Left cardiac atrium (tissue), 4 donors: ENCODE data around the gene NADK2. TPM values are rescaled to one million over a fixed set of nuclear protein-coding genes. Genes with fewer than 3 reads are reported as not detected.
"Not testable (repeated sequence)": the region's sequence is repeated elsewhere in the genome, so short reads cannot be mapped to it uniquely, and the experiment has no call there.

Experiments used
- ATAC-seq, 2 donors: fragments of 200-7000 bp; cut with Tn5 transposase; one replicate each; pipeline ENCODE4 v1.9.1; 2020; ENCODE audit warnings: mild to moderate bottlenecking in 2 of 2, moderate library complexity in 2 of 2
- DNase-seq: peaks from one replicate; pipeline ENCODE4 v3.0.0-alpha.2; 2020
- intact Hi-C, 2 donors: fragments of 100-400 bp; cut with DNase I; formaldehyde crosslinking; loops; one replicate each; pipeline versions ENCODE4 v1.14.1 to v1.15.1; 2022 to 2023
- long read RNA-seq: library from polyadenylated mRNA; unstranded; transcript quantifications from one replicate; pipeline ENCODE4 v2.0.0, GENCODE V29; 2021
- total RNA-seq, 2 donors: library from RNA; stranded (reverse); fragmentation: NEBNext Ultra II Directional; extraction: Animal tissue kit (Norgen Biotek cat#: 25700); gene quantifications; one replicate each; pipeline ENCODE4 v1.2.1, GENCODE V29; 2021
- donor health status: DM: no; HTN: yes; CAD: no.
- donor health status: DM: no; HTN: yes; CAD: no; lungs with severe emphysema.
- donor health status: DM: yes; HTN: yes; CAD: no.
- donor health status: Dilated cardiomyopathy.

NADK2 gene, protein sequence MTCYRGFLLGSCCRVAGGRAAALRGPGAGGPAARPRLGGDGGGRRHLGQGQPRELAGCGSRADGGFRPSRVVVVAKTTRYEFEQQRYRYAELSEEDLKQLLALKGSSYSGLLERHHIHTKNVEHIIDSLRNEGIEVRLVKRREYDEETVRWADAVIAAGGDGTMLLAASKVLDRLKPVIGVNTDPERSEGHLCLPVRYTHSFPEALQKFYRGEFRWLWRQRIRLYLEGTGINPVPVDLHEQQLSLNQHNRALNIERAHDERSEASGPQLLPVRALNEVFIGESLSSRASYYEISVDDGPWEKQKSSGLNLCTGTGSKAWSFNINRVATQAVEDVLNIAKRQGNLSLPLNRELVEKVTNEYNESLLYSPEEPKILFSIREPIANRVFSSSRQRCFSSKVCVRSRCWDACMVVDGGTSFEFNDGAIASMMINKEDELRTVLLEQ
- 10 to 100 TPM; 27.7 to 31.6 TPM for total RNA-seq
- long read RNA-seq, partial matches to known transcripts = 1 of 8 reads
- long read RNA-seq, other reads (novel, unspliced or antisense) = 4 of 8 reads

DNA sequence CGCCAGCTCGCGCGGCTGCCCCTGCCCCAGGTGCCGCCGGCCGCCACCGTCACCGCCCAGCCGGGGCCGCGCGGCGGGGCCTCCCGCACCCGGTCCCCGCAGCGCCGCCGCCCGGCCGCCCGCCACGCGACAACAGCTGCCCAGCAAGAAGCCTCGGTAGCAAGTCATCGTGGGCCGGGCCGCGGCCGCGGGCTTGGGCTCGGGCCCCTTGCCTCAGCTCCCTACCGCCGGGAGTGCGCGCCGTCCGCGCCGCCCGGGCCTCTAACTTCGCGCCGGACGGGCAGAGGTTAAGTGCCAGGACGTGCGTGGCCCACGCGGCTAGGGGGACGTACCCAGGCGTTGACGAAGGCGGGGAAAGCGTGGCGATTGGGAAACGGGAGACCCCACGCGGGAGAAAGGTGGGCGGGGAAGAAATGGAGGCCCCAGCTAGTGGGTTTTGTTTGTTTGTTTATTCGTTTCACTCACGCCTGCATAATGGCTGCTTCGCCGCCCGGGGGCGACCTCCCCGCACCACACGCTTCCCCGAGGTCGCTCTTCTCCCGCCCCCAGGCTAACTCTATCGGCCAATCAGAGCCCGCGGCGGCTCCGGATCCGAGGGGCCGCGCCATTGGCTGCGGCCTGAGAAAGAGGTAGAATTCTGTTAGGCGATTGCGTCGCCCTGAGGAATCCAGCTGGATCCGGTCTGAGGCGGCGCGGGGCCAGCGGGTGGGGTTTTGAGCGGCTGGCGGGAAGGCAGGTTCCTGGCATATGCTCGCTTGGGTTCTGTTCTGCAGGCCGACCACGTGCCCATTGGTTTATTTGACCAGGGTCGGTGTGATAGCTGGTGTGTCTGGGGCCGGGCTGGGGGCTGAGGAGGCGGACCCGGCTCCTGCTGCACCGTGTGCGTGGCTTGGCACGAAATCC lies at the start of gene NADK2:
TSS of gene NADK2 (minus strand) at position 295 of the 903 bp plus-strand sequence. CDS start at position 168, 127 bp downstream.
- ATAC-seq (peak; percentile 93 to 96), DNase-seq (peak; percentile 96)
- intact Hi-C loops = loop anchor here in 1 of 2 donors (10.0 kb wide), 1 partner anchor 63 kb away; the partner anchor contains the start of gene RANBP3L

DNA sequence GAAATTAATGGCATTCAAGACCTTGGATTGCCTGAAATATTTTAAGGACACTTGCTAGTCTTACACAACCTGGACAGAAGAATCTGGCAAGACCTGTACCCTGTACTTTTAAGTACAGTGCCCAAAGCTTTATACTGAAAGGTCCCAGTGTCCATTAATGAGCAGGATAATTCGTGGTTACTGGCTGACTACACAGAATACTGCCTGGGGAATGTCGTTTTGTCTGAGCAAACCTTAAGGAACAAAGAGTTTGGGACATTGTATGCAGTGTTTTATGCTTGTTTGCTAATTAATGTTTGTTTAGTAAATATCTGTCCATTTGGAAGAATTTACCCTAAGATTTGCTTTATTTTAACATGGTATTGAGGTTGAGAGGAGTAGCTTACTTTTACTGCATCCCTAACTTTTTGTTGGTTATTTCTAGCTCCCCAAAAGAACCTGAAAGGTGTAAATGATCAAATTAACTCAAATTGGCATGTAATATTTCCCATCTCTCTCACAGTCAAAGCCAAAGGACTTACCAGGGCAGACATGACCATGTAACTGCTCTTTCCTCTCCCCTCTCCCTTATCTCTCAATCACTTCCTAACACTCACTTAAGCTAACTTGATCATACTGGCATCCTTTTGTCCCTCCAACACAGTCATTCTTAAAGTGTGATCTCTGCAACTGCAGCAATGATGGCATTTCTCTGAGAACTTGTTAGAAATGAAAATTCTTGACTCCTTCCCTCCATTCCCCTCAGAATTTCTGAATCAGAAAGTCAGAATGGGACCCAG lies 44.3 kb upstream of the NADK2 start:
- DNase-seq (no peak), ATAC-seq (no peak)
- intact Hi-C loops = no loop called here

DNA sequence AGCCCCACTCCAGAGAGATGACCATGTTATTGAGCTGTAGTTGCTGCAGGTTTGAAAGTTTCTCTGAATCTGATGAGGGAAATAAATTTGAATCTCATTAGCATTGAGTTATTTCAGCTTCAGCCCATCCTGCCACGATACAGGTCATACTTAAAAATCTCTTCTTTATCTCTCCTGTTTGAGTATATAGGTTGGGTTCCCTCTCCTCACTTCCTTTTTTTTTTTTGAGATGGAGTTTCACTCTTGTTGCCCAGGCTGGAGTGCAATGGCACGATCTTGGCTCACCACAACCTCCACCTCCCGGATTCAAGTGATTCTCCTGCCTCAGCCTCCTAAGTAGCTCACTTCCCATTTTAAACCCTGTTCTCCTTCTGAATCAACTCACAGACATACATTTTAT lies 42.0 kb upstream of the NADK2 start:
- ATAC-seq, DNase-seq, intact Hi-C loops: not testable (repeated sequence)

DNA sequence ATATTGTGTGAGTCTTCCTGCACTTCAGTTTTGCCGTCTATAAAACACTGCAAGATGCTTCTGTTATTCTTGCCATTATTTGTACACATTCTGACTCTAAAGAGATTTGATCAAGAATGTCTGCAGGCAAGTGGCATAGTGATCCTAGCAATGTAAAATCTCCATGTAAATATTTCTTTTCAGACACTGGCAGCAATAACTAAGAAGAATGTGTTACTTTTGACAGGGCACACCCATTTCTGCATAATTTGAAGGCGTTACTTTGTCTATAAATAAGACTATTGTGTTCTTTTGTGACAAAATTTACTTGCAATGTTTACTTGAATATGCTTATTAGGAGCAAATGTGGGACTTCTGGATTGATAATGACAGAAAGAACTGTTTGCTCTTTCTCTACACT lies 39.9 kb upstream of the NADK2 start:
- intact Hi-C loops = no loop called here
- DNase-seq = no peak
- ATAC-seq = no peak

DNA sequence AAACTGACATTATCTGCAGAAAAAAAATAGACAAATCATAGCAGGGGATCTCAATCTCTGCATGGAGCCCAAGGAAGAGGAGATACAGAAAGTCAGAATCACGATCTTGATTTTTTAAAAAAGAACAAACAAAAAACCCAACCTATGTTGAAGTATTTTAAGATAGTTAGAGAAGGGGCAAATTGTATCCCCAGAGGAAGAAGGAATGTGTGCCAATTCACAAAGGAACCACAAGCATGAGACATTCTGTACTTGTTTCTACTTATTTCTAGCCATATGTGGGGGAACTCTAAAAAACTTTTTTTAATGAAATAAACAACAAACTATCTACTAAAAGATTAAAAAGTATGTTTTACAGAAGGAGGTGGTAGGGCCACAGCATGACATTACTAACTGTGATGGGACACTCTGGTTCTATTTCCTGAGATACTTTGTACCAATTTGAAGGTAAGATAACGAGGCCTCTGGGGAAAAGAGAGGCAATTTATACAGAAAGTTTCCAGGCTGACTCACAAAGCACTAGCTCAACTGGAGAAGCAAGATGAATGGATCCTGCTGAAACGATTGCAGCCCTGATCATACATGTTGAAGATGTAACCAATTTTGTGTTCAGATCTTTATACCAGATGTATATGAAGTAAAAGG lies 37.5 kb upstream of the NADK2 start:
- DNase-seq (no peak), ATAC-seq (peak in 1 of 2 donors; percentile 47)
- intact Hi-C loops = no loop called here

DNA sequence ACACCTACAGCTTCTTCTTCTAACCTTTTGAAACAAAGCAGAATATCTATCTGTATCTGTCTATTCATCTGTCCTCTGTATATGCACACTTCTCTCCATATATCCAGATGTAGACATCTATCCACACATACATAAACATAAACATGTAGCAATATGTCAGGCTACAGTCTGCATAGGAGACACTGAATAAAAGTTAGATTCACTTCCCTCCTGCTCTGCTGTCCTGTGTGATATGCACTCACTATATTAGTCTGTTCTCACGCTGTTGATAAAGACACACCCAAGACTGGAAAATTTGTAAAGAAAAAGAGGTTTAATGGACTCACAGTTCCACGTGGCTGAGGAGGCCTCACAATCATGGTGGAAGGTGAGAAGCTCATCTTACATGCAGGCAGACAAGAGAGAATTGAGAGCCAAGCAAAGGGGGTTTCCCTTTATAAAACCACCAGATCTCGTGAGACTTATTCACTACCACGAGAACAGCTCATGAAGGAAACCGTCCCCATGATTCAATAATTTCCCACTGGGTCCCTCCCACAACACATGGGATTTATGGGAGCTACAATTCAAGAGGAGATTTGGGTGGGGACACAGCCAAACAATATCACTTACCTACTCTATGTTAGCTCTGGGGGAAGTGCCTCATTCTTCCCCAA lies 35.9 kb upstream of the NADK2 start:
- DNase-seq = no peak
- intact Hi-C loops = no loop called here
- no peak for ATAC-seq

DNA sequence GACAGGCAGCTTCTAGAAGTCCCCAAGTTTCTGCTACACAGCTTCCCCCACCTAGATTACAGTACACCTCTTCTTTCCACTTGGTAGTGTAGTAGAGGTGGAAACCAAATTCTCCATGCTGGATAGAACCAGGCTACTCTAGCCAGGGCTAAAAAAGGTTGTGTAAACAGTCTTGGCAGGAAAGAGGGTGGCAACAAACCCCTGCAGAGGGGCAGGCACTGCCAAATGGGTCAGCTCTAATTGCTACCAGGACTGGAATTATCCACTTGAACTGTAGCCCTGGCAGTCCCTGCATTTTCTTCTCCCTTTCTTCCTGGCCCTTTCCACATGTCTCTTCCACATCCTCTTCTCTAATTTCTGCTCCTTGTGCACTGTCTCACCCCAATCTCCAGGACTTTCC lies 35.1 kb upstream of the NADK2 start:
- ATAC-seq = peak in 1 of 2 donors; percentile 87

DNA sequence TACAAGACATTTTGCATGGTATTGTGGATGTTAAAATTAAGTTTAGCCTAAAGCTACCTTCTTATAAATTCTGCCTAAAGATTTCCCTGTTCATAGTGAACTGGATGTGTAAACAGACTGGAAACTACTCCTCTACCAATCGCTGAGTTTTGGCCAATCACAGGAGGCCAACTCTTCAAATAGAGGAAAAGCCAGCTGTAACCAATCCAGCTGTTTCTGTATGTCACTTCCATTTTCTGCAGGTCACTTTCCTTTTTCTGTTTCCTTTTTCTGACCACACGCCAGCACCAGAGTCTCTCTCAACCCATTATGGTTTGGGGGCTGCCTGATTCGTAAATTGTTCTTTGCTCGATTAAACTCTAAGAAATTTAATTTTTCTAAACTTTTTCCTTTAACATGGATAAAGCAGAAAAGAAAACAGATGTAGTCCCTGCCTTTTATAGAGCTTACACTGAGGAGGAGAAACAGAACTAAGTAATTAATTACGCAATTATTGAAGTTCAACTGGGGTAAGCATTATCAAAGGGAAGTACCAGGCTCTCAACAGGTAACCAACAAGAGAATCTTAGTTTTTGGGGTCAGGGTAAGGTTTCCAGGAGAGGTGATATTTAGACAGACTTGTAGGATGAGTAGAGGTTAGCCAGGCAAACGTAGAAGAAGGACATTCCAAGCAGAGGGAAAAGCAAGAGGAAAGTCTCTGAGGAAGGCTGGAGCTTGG lies 32.2 kb upstream of the NADK2 start:
- ATAC-seq = peak in 1 of 2 donors; percentile 38

More for the DNA sequence above, 35.1 kb upstream of the NADK2 start:
- intact Hi-C loops = no loop called here
- DNase-seq = no peak

DNA sequence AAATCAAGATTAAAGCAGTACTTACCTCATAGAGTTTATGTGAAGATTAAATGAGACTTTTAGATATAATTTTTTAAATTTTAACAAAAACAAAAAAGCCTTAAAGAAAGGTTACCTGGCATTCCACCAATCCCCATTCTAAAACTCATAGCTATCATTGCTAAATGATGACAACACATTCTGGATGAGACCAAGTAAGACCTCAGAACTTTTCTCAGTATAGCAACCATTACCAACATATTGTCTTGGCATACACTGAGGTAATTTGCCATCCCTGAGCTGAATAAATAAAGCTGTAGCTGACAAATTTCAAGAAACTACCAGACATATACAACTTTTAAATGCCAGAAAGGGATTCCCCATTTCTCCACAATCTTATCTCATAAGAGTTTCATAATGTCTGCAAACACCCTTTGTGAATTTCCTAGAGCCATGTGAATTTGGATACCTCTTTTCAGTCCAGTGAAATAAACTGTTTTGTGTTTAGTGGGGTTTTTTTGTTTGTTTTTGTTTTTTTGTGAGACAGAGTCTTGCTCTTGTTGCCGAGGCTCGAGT lies 30.5 kb upstream of the NADK2 start:
- no peak for DNase-seq
- ATAC-seq = peak in 1 of 2 donors; percentile 51
- intact Hi-C loops = no loop called here

More for the DNA sequence above, 32.2 kb upstream of the NADK2 start:
- no peak for DNase-seq
- intact Hi-C loops = no loop called here

DNA sequence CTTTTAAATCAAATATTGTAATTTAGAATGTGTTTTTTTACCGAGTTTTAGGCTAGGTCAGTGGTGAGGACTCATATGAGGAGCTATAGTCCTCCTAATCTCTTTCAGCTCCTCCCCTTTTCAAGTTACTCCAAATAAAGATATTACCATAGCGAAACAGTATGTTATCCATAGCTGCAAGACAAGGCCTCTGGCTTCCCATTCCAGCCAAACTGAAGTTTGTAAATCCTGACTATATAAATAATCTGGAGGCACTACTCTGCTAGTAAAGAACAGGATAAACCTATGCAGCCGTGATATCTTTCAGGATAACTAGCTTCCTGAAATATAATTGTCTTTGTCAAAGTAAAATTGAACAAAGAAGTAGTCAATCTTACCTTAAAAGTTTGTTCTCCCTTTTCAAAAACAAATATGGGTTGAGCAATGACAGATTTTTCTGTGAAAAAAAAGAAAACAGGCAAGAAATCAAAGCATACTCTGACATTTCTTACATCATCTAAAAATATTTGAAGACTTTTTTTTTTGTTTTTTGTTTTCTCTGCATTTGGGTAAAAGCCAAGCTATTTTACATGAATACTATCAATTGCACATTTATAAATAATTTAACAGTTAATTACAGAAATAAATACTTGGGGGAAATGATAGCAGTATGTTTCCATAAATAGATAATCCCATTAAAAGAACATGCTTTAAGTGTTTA lies 29.3 kb upstream of the NADK2 start:
- no peak for DNase-seq
- intact Hi-C loops = no loop called here
- no peak for ATAC-seq

DNA sequence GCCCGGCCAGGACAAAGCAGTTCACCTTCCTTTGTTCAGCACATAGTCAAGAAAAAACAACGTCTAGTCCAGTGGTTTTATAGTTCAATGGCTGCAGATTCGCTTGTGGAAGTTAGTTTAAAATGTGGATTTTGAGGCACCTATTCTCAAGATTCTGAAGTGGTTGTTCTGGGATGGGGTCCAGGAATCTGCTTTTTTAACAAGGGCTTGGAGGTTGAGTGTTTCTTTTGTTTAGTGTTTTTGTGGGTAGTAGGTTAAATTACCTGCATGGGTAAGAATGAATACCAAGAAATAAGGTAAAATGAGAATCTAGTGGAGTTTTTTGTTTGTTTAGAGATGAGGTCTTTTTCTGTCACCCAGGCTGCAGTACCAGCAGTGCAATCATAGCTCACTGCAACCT lies 28.4 kb upstream of the NADK2 start:
- intact Hi-C loops = no loop called here
- no peak for DNase-seq
- no peak for ATAC-seq

DNA sequence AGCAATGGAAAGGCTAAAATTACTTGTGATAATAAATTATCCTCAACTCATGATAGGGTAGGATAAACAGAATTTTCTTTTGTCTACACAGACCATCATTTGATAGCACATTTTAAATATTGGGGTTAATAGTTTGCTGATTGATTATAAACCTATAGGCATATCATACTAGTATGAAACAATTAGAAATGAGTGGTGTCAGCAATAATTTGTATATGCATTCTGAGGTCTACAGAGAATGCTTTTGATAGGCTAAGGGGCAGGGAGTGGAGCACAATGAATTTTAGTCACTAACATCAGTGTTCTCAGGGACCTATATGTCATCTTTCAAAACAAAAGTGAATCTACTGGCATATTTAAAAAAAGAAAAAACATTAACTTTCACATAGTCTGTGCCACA lies 27.8 kb upstream of the NADK2 start:
- DNase-seq = no peak
- intact Hi-C loops = loop anchor here (5.0 to 10.0 kb wide), 3 partner anchors 38 to 135 kb away; no protein-coding TSS in a partner anchor

DNA sequence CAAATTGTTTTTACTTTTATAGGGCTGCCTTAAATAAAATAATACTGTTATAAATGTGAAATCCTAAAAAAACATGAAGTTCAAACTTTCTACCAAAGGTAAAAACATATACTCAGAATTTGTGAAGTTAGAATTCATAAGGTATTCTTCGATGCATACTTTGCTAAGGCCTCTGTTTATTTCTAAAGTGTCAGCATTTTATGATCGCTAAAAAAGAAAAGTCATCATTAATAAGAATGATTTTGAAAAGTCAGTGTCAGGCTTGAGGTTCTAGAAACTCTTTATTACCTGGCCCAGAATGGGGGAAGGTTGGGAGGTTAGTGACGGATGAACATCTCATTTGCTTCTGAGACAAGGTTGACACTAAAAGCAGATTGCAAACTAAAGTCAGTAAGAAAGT lies 26.2 kb upstream of the NADK2 start:
- no peak for ATAC-seq
- DNase-seq = no peak
- intact Hi-C loops = loop anchor here (5.0 to 10.0 kb wide), 3 partner anchors 39 to 137 kb away; no protein-coding TSS in a partner anchor

More for the DNA sequence above, 27.8 kb upstream of the NADK2 start:
- no peak for ATAC-seq

DNA sequence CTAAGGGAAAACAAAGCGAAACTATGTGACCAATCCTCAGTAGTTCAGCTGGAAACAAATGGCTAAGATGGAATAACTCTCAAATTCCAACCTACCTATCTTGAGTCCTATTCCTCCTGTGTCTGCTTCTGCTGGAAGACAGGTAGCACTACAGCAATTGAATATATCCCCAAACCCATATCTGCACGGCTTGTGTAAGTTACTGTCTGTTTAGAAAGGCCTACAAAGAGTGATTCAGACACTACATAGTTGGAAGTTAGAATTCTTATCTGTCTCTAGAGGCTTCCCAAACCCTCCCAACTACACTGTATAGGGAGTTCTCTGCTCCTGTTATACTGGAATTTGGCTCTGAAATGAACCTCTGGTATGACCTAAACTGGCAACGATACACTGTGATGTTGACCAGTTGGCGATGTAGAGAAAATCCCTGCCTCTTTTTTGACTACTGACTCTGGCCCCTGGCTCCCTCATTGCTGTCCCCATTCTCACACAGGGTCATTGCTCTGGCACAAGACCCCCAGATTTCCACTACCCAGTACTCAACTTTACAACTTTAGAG lies 22.6 kb upstream of the NADK2 start:
- intact Hi-C loops = loop anchor here (5.0 to 10.0 kb wide), 2 partner anchors 141 to 433 kb away; no protein-coding TSS in a partner anchor
- no peak for ATAC-seq
- DNase-seq = no peak

DNA sequence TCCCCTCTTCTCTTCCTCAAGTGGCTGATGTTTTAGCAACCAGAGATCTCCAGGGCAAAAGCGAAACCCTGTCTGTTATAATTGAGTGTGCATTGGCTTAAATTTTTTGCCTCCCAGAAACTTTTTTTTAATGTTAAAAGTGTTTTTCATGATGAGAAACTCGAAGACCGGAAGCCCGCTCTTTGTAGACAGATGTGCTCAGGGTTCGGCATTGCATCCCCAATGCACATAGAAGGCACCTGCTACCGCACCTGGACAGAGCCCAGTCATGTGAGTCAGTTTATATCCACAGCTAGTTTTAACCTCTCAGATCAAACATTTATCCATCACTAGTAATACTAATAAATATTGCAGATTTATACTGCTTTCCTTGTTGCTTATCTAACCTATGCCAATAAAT lies 19.5 kb upstream of the NADK2 start:
- ATAC-seq (no peak), DNase-seq (no peak)
- intact Hi-C loops = loop anchor here (5.0 to 10.0 kb wide), 2 partner anchors 144 to 436 kb away; no protein-coding TSS in a partner anchor

DNA sequence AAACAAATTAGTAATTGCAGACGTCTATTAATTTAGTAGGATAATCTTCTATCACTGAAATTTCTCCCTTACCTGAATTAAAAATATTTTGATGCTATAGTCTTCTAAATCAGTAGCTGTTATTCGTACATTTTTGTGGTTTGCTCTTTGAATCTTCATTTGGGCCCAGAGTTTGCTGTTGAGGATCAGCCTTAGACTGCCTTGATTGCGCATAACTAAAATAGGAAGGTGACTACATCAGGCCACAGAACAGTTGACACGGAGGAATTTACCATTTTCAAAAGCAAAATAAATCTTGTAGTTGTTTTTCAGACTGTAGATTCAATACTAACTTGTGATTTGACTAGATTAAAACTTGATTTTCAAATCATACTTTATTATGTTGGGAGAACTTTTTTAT lies 11.8 kb upstream of the NADK2 start:
- intact Hi-C loops = no loop called here
- no peak for ATAC-seq
- no peak for DNase-seq
